Left lung (tissue), 10 donors: ENCODE measurements around the gene SPRTN. TPM values are rescaled to one million over a fixed set of nuclear protein-coding genes. Genes with fewer than 3 reads are reported as not detected.

Source experiments
- ATAC-seq: fragments of 200-7000 bp; cut with Tn5 transposase; one replicate; pipeline ENCODE4 v1.9.1; 2020; ENCODE audit warnings: moderate library complexity
- DNase-seq, 4 donors: peaks; one replicate each; pipeline ENCODE4 v3.0.0-alpha.2; 2013 to 2020
- H3K27ac ChIP-seq, 2 donors: fragments of 200-600 bp; sonication (generic) in 1 of 2; one replicate each; pipeline versions ENCODE4 v1.5.0 to v1.8.0; 2020 to 2021
- H3K27me3 ChIP-seq, 2 donors: fragments of 200-600 bp; sonication (generic) in 1 of 2; one replicate each; pipeline versions ENCODE4 v1.5.0 to v1.8.0; 2020 to 2021
- H3K36me3 ChIP-seq, 2 donors: fragments of 200-600 bp; sonication (generic) in 1 of 2; one replicate each; pipeline versions ENCODE4 v1.5.0 to v1.8.0; 2020 to 2021
- H3K4me1 ChIP-seq, 2 donors: fragments of 200-600 bp; one replicate each; pipeline ENCODE4 v1.8.0; 2021
- H3K4me3 ChIP-seq, 2 donors: fragments of 200-600 bp; sonication (generic) in 1 of 2; one replicate each; pipeline versions ENCODE4 v1.5.0 to v1.8.0; 2020 to 2021; ENCODE audit warnings: mild to moderate bottlenecking in 1 of 2
- H3K9me3 ChIP-seq, 2 donors: fragments of 200-600 bp; sonication (generic) in 1 of 2; one replicate each; pipeline versions ENCODE4 v1.5.0 to v1.8.0; 2020 to 2021
- intact Hi-C, 2 donors: fragments of 100-400 bp; cut with DNase I; formaldehyde crosslinking; loops; one replicate each; pipeline versions ENCODE4 v1.11.2 to v1.14.2; 2022
- polyA plus RNA-seq, 6 donors: library from polyadenylated mRNA; unstranded; fragments of 120-200 nt; gene quantifications; one replicate each; pipeline ENCODE4 v1.2.1, GENCODE V29; 2013; ENCODE audit not compliant: insufficient read length in 6 of 6
- total RNA-seq, 2 donors: library from RNA; stranded (reverse); fragmentation: NEBNext Ultra II Directional; extraction: Animal tissue kit (Norgen Biotek cat#: 25700); gene quantifications; one replicate each; pipeline ENCODE4 v1.2.1, GENCODE V29; 2021
- TF ChIP-seq, protein P1 (sequence below), 2 donors: fragments of 200-600 bp; sonication (generic) in 1 of 2; IDR thresholded peaks; one replicate each; pipeline versions ENCODE4 v1.5.0 to v1.8.0; 2021; ENCODE audit warnings: antibody characterized with exemption in 2 of 2
- donor health status: DM: no; HTN: yes; CAD: no.
- donor health status: DM: no; HTN: no; CAD: no.

SPRTN gene
- total and polyA plus RNA-seq, 8 donors, result 9.4 to 16.7 (median 14.5) TPM

GRCh38 chr1:231395076-231395997 lies 57.2 kb downstream of the SPRTN start:
- Histone ChIP-seq H3K4me1 (peaks cover 16 to 28% of the 10 kb centered on the region in 2 donors), H3K4me3 (no peak overlapping the region), H3K27ac (peak overlapping the region; percentile 41 to 51), H3K27me3 (no peaks in the 10 kb centered on the region), H3K9me3 (no peaks in the 10 kb centered on the region), H3K36me3 (no peaks in the 10 kb centered on the region)
- intact Hi-C loops, result no loop called here
- ATAC-seq (peak; percentile 82), DNase-seq (peak in 1 of 4 donors; percentile 52)
- TF ChIP-seq, protein P1, sequence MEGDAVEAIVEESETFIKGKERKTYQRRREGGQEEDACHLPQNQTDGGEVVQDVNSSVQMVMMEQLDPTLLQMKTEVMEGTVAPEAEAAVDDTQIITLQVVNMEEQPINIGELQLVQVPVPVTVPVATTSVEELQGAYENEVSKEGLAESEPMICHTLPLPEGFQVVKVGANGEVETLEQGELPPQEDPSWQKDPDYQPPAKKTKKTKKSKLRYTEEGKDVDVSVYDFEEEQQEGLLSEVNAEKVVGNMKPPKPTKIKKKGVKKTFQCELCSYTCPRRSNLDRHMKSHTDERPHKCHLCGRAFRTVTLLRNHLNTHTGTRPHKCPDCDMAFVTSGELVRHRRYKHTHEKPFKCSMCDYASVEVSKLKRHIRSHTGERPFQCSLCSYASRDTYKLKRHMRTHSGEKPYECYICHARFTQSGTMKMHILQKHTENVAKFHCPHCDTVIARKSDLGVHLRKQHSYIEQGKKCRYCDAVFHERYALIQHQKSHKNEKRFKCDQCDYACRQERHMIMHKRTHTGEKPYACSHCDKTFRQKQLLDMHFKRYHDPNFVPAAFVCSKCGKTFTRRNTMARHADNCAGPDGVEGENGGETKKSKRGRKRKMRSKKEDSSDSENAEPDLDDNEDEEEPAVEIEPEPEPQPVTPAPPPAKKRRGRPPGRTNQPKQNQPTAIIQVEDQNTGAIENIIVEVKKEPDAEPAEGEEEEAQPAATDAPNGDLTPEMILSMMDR (IDR thresholded peaks at IDR 0.05), result no peak

- intact Hi-C loops, result no loop called here
- H3K27me3 ChIP-seq, result no peaks in the 10 kb centered on the region
- ATAC-seq (no peak), DNase-seq (no peak)
- no peaks in the 10 kb centered on the region for H3K9me3 ChIP-seq
- peaks cover 16 to 26% of the 10 kb centered on the region in 2 donors for H3K4me1 ChIP-seq
- no peaks in the 10 kb centered on the region for H3K36me3 ChIP-seq
- peak overlapping the region; percentile 41 to 51 for H3K27ac ChIP-seq
- TF ChIP-seq, protein P1 (IDR thresholded peaks at IDR 0.05), result no peak
- no peak overlapping the region for H3K4me3 ChIP-seq
These were observed 57.9 kb downstream of the SPRTN start for GRCh38 chr1:231395998-231396390.

- Histone ChIP-seq H3K27ac (no peak overlapping the region), H3K36me3 (no peaks in the 10 kb centered on the region), H3K4me1 (peaks cover 16 to 26% of the 10 kb centered on the region in 2 donors), H3K9me3 (no peaks in the 10 kb centered on the region), H3K27me3 (no peaks in the 10 kb centered on the region), H3K4me3 (no peak overlapping the region)
- TF ChIP-seq, protein P1 (IDR thresholded peaks at IDR 0.05), result no peak
- DNase-seq (no peak), ATAC-seq (no peak)
- intact Hi-C loops, result no loop called here
These were observed 58.5 kb downstream of the SPRTN start for GRCh38 chr1:231396643-231397042.

- no peak overlapping the region for H3K4me3 ChIP-seq
- peaks cover 16 to 26% of the 10 kb centered on the region in 2 donors for H3K4me1 ChIP-seq
- ATAC-seq (no peak), DNase-seq (no peak)
- no peak overlapping the region for H3K27ac ChIP-seq
- TF ChIP-seq, protein P1 (IDR thresholded peaks at IDR 0.05), result no peak
- no peaks in the 10 kb centered on the region for H3K36me3 ChIP-seq
- no peaks in the 10 kb centered on the region for H3K9me3 ChIP-seq
- no peaks in the 10 kb centered on the region for H3K27me3 ChIP-seq
- intact Hi-C loops, result no loop called here
These were observed 60.0 kb downstream of the SPRTN start for GRCh38 chr1:231397886-231398671.

DNA sequence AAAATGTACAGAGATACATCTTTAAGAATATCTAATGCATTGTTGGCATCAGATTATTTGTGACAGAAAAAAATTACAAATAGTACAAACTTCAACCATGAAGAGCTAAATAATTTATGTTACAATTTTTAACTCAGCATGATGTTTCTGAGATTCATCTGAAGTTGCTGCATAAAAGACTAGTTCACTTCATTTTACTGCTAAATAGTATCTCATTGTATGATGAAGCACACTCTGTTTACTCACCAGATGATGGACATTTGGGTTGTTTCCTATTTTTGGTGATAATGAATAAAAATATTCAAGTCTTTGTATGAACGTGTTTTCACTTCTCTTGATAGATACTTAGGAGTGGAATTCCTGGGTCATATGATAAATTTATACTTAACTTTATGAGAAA lies 63.4 kb downstream of the SPRTN start:
- Histone ChIP-seq H3K27ac (no peak overlapping the region), H3K9me3 (no peaks in the 10 kb centered on the region), H3K4me1 (peaks cover 4 to 10% of the 10 kb centered on the region in 2 donors), H3K36me3 (no peaks in the 10 kb centered on the region), H3K4me3 (no peak overlapping the region), H3K27me3 (no peaks in the 10 kb centered on the region)
- DNase-seq (no peak), ATAC-seq (no peak)
- TF ChIP-seq, protein P1 (IDR thresholded peaks at IDR 0.05), result no peak
- intact Hi-C loops, result no loop called here
